HG03280 (cell line): ENCODE measurements around the gene OR2C1.

Source experiments
- ATAC-seq: cut with Tn5 transposase; IDR thresholded peaks from one replicate; pipeline ENCODE4 v1.9.1; 2021; ENCODE audit warnings: mild to moderate bottlenecking, moderate library complexity; ENCODE audit not compliant: unreplicated experiment

The OR2C1 gene

GRCh38 chr16:3389663-3390338 lies 34.1 kb downstream of the OR2C1 start:
- ATAC-seq = no peak

- no peak for ATAC-seq
Observed at GRCh38 chr16:3400446-3400778, 44.7 kb downstream of the OR2C1 start.

GRCh38 chr16:3400779-3401688 lies 45.3 kb downstream of the OR2C1 start, which contains the start of the genes ZNF174 and ZSCAN32:
Gene ZNF174, plus strand, starts transcription at chr16:3401215. Its CDS starts 790 bp downstream, at chr16:3402005.
Gene ZSCAN32, minus strand, starts transcription at chr16:3401004. Its CDS starts 3,447 bp downstream, at chr16:3397557.
- ATAC-seq = peak; percentile 94

GRCh38 chr16:3401719-3402397 lies 46.2 kb downstream of the OR2C1 start:
- no peak for ATAC-seq
